Brain pericyte (primary cell): Measurements from ENCODE around the gene TOP2A.

Experiments
- DNase-seq: peaks from one replicate; pipeline ENCODE4 v3.0.0-alpha.2; 2012; ENCODE audit warnings: low read depth, low spot score

The TOP2A gene

GRCh38 chr17:40361063-40361924 lies 56.4 kb downstream of the TOP2A start:
- no peak for DNase-seq

GRCh38 chr17:40360091-40360490 lies 57.6 kb downstream of the TOP2A start:
- no peak for DNase-seq

- DNase-seq: peak; percentile 46
Observed at GRCh38 chr17:40358323-40359038, 59.2 kb downstream of the TOP2A start.

GRCh38 chr17:40356990-40357881 lies 60.5 kb downstream of the TOP2A start:
- DNase-seq: no peak

- DNase-seq: no peak
Observed at GRCh38 chr17:40355804-40356758, 61.6 kb downstream of the TOP2A start.

GRCh38 chr17:40355123-40355803 lies 62.4 kb downstream of the TOP2A start:
- no peak for DNase-seq

- no peak for DNase-seq
Observed at GRCh38 chr17:40354221-40355122, 63.2 kb downstream of the TOP2A start.

- no peak for DNase-seq
Observed at GRCh38 chr17:40352779-40353394, 64.8 kb downstream of the TOP2A start.

- DNase-seq: no peak
Observed at GRCh38 chr17:40352237-40352778, 65.4 kb downstream of the TOP2A start.

GRCh38 chr17:40351359-40352236 lies 66.1 kb downstream of the TOP2A start:
- no peak for DNase-seq

- DNase-seq: no peak
Observed at GRCh38 chr17:40350689-40351358, 66.9 kb downstream of the TOP2A start.

GRCh38 chr17:40349895-40350688 lies 67.6 kb downstream of the TOP2A start:
- no peak for DNase-seq

- no peak for DNase-seq
Observed at GRCh38 chr17:40349477-40349894, 68.2 kb downstream of the TOP2A start.

- DNase-seq: no peak
Observed at GRCh38 chr17:40348562-40349476, 68.9 kb downstream of the TOP2A start.

GRCh38 chr17:40348136-40348504 lies 69.6 kb downstream of the TOP2A start:
- no peak for DNase-seq
